WTC11 (cell line): ENCODE measurements around the gene CD86.

Experiments
- ARID4B ChIP-seq: sonication (generic); formaldehyde crosslinking; IDR thresholded peaks from 2 replicates; pipeline ENCODE4 v1.8.0; 2023; ENCODE audit warnings: missing genetic modification reagents, mild to moderate bottlenecking, borderline replicate concordance
- CREM ChIP-seq: sonication (generic); formaldehyde crosslinking; IDR thresholded peaks from 2 replicates; pipeline ENCODE4 v1.8.1; 2022; ENCODE audit warnings: mild to moderate bottlenecking, missing genetic modification reagents, moderate library complexity
- CTCF ChIP-seq: fragments of 200-600 bp; IDR thresholded peaks from 2 replicates; pipeline ENCODE4 v1.8.0; 2022; ENCODE audit warnings: antibody characterized with exemption
- HMGXB4 ChIP-seq: sonication (generic); formaldehyde crosslinking; IDR thresholded peaks from 2 replicates; pipeline ENCODE4 v1.8.1; 2023; ENCODE audit warnings: mild to moderate bottlenecking, moderate library complexity, missing genetic modification reagents
- IRF1 ChIP-seq: sonication (generic); formaldehyde crosslinking; IDR thresholded peaks from 2 replicates; pipeline ENCODE4 v1.8.0; 2023; ENCODE audit warnings: missing genetic modification reagents
- MAX ChIP-seq: sonication (generic); formaldehyde crosslinking; IDR thresholded peaks from 2 replicates; pipeline ENCODE4 v1.8.0; 2022; ENCODE audit warnings: mild to moderate bottlenecking, missing genetic modification reagents
- NFYB ChIP-seq: sonication (generic); formaldehyde crosslinking; conservative IDR thresholded peaks from 2 replicates; pipeline ENCODE4 v1.8.0; 2022; ENCODE audit warnings: low read depth, missing genetic modification reagents
- ZNF121 ChIP-seq: sonication (generic); formaldehyde crosslinking; IDR thresholded peaks from 2 replicates; pipeline ENCODE4 v1.8.0; 2023; ENCODE audit warnings: missing genetic modification reagents
- ZNF263 ChIP-seq: sonication (generic); formaldehyde crosslinking; IDR thresholded peaks from 2 replicates; pipeline ENCODE4 v1.8.1; 2022; ENCODE audit warnings: low read depth, mild to moderate bottlenecking, moderate library complexity, missing genetic modification reagents
- ZNF416 ChIP-seq: fragments of 250-450 bp; sonication (Bioruptor Pico); IDR thresholded peaks from 2 replicates; pipeline ENCODE4 v1.9.0; 2021; ENCODE audit warnings: mild to moderate bottlenecking, inconsistent platforms
- TF ChIP-seq, protein P1 (sequence below): sonication (generic); formaldehyde crosslinking; IDR thresholded peaks from 2 replicates; pipeline ENCODE4 v1.8.0; 2022; ENCODE audit warnings: mild to moderate bottlenecking, missing genetic modification reagents
- TF ChIP-seq, protein P2 (sequence below): sonication (generic); formaldehyde crosslinking; IDR thresholded peaks from 2 replicates; pipeline ENCODE4 v1.8.1; 2022; ENCODE audit warnings: mild to moderate bottlenecking, moderate library complexity, missing genetic modification reagents
- TF ChIP-seq, protein P3 (sequence below): sonication (generic); formaldehyde crosslinking; conservative IDR thresholded peaks from 2 replicates; pipeline ENCODE4 v1.8.1; 2023; ENCODE audit warnings: mild to moderate bottlenecking, low read depth, missing genetic modification reagents, moderate library complexity
- TF ChIP-seq, protein P4 (sequence below): sonication (generic); formaldehyde crosslinking; IDR thresholded peaks from 2 replicates; pipeline ENCODE4 v1.8.1; 2022; ENCODE audit warnings: missing genetic modification reagents, borderline replicate concordance

DNA sequence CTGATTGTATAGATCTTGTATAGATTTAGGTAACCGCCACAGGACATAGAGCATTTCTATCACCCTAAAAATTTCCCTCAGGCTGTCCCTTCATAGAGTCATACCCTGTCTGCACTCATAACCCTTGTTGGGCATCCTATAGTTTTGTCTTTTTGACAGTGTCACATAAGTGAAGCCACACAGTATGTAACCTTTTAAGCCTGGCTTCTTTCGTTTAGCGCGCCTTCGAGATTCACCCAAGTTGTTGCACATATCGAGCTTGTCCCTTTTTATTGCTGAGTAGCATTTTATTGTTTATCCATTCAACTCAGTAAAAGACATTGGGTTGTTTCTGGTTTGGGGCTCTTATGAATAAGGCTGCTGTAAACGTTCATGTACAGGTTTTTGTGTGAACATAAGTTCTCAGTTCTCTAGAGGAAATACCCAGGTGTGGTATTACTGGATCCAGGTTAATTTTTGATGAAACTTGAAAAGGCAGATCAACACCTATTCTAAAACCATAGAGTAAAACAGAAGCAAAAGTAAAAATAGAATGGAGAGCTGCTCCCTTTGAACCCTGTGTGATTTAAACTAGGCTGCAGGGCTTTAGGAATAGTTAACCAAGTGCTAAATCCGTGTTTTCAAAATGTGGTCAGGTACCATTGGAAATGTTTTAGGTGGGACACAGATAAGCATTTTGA, 49.5 kb downstream of the CD86 start:
- no peak for TF ChIP-seq CTCF
- TF ChIP-seq MAX (CRISPR knock-in tag) = no peak
- no peak for TF ChIP-seq NFYB
- TF ChIP-seq, protein P1, sequence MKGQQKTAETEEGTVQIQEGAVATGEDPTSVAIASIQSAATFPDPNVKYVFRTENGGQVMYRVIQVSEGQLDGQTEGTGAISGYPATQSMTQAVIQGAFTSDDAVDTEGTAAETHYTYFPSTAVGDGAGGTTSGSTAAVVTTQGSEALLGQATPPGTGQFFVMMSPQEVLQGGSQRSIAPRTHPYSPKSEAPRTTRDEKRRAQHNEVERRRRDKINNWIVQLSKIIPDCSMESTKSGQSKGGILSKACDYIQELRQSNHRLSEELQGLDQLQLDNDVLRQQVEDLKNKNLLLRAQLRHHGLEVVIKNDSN (CRISPR knock-in tag) = no peak
- no peak for TF ChIP-seq ARID4B (CRISPR knock-in tag)
- no peak for TF ChIP-seq IRF1 (CRISPR knock-in tag)
- TF ChIP-seq ZNF416 (CRISPR knock-in tag) = no peak
- TF ChIP-seq HMGXB4 = no peak
- TF ChIP-seq ZNF263 (CRISPR knock-in tag) = no peak
- TF ChIP-seq, protein P2, sequence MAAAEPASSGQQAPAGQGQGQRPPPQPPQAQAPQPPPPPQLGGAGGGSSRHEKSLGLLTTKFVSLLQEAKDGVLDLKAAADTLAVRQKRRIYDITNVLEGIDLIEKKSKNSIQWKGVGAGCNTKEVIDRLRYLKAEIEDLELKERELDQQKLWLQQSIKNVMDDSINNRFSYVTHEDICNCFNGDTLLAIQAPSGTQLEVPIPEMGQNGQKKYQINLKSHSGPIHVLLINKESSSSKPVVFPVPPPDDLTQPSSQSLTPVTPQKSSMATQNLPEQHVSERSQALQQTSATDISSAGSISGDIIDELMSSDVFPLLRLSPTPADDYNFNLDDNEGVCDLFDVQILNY (CRISPR knock-in tag) = no peak
- TF ChIP-seq, protein P3, sequence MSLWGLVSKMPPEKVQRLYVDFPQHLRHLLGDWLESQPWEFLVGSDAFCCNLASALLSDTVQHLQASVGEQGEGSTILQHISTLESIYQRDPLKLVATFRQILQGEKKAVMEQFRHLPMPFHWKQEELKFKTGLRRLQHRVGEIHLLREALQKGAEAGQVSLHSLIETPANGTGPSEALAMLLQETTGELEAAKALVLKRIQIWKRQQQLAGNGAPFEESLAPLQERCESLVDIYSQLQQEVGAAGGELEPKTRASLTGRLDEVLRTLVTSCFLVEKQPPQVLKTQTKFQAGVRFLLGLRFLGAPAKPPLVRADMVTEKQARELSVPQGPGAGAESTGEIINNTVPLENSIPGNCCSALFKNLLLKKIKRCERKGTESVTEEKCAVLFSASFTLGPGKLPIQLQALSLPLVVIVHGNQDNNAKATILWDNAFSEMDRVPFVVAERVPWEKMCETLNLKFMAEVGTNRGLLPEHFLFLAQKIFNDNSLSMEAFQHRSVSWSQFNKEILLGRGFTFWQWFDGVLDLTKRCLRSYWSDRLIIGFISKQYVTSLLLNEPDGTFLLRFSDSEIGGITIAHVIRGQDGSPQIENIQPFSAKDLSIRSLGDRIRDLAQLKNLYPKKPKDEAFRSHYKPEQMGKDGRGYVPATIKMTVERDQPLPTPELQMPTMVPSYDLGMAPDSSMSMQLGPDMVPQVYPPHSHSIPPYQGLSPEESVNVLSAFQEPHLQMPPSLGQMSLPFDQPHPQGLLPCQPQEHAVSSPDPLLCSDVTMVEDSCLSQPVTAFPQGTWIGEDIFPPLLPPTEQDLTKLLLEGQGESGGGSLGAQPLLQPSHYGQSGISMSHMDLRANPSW (CRISPR knock-in tag) = no peak
- TF ChIP-seq CREM (CRISPR knock-in tag) = no peak
- no peak for TF ChIP-seq ZNF121 (CRISPR knock-in tag)
- TF ChIP-seq, protein P4, sequence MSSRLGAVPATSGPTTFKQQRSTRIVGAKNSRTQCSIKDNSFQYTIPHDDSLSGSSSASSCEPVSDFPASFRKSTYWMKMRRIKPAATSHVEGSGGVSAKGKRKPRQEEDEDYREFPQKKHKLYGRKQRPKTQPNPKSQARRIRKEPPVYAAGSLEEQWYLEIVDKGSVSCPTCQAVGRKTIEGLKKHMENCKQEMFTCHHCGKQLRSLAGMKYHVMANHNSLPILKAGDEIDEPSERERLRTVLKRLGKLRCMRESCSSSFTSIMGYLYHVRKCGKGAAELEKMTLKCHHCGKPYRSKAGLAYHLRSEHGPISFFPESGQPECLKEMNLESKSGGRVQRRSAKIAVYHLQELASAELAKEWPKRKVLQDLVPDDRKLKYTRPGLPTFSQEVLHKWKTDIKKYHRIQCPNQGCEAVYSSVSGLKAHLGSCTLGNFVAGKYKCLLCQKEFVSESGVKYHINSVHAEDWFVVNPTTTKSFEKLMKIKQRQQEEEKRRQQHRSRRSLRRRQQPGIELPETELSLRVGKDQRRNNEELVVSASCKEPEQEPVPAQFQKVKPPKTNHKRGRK (CRISPR knock-in tag) = no peak
